Thyroid gland (tissue), 4 donors: ENCODE results near the gene TOMM20L. TPM values are rescaled to one million over a fixed set of nuclear protein-coding genes. Genes with fewer than 3 reads are reported as not detected.
"Not testable (repeated sequence)": the region's sequence is repeated elsewhere in the genome, so short reads cannot be mapped to it uniquely, and the experiment has no call there.

Experiments
- DNase-seq, 2 donors: peaks; one replicate each; pipeline ENCODE4 v3.0.0-alpha.2; 2019
- H3K27ac ChIP-seq, 3 donors: fragments of 200-600 bp; sonication (generic); 1 replicate in 2 of 3; 2 replicates in 1 of 3; pipeline ENCODE4 v1.5.1; 2016 to 2019; ENCODE audit warnings: mild to moderate bottlenecking in 1 of 3, moderate library complexity in 1 of 3
- H3K27me3 ChIP-seq: fragments of 200-600 bp; sonication (generic); one replicate; pipeline ENCODE4 v1.5.1; 2019
- H3K36me3 ChIP-seq, 2 donors: fragments of 200-600 bp; sonication (generic); one replicate each; pipeline ENCODE4 v1.5.1; 2016 to 2019
- H3K4me1 ChIP-seq, 2 donors: fragments of 200-600 bp; sonication (generic); one replicate each; pipeline ENCODE4 v1.5.1; 2017 to 2019
- H3K4me3 ChIP-seq, 3 donors: fragments of 200-600 bp; sonication (generic); replicated peaks in 1 of 3; 1 replicate in 2 of 3; 2 replicates in 1 of 3; pipeline ENCODE4 v1.5.1; 2016; ENCODE audit warnings: mild to moderate bottlenecking in 1 of 3
- H3K9me3 ChIP-seq: fragments of 200-600 bp; sonication (generic); one replicate; pipeline ENCODE4 v1.5.1; 2017
- CTCF ChIP-seq, 6 experiments: fragments of 200-600 bp in 3 of 6; fragments of 450-650 bp in 3 of 6; sonication (generic) in 3 of 6; IDR thresholded peaks; one replicate each; pipeline ENCODE4 v1.5.1; 2016 to 2019; ENCODE audit warnings: antibody characterized with exemption in 6 of 6, mild to moderate bottlenecking in 2 of 6, inconsistent platforms in 1 of 6, moderate library complexity in 1 of 6
- POLR2A ChIP-seq, 2 donors: fragments of 450-650 bp; IDR thresholded peaks; one replicate each; pipeline ENCODE4 v1.6.1; 2017; ENCODE audit warnings: antibody characterized with exemption in 2 of 2, mild to moderate bottlenecking in 2 of 2, moderate library complexity in 1 of 2
- WGBS, 2 donors: methylation state at CpG; one replicate each; pipeline ENCODE4 v1.1.5; 2017; 5-methylcytosine and 5-hydroxymethylcytosine counted together
- intact Hi-C: fragments of 100-400 bp; cut with DNase I; formaldehyde crosslinking; loops from one replicate; pipeline ENCODE4 v1.15.1; 2023
- total RNA-seq, 4 donors: library from RNA; depleted of rRNA; stranded (reverse); fragments of >200 nt; gene quantifications; one replicate each; pipeline ENCODE4 v1.2.3, GENCODE V29; 2016

The TOMM20L gene
- total RNA-seq, 4 donors from 2014 or later = not detected

GRCh38 chr14:58401587-58401986 is 5.9 kb downstream of the TOMM20L start:
- TF ChIP-seq POLR2A (IDR thresholded peaks at IDR 0.05) (no peak), CTCF (IDR thresholded peaks at IDR 0.05) (no peak)
- Histone ChIP-seq H3K4me1 (peaks cover 0 to 3% of the 10 kb centered on the region in 2 donors), H3K36me3 (no peaks in the 10 kb centered on the region), H3K9me3 (no peaks in the 10 kb centered on the region), H3K4me3 (no peak overlapping the region), H3K27ac (no peak overlapping the region), H3K27me3 (no peaks in the 10 kb centered on the region)
- WGBS, 2 donors = 90 to 91% methylated on average over 3 of the region's 3 CpGs
- intact Hi-C loops = no loop called here
- DNase-seq = no peak

GRCh38 chr14:58408681-58409215 is 13.0 kb downstream of the TOMM20L start:
- H3K36me3 ChIP-seq = peaks cover 11 to 42% of the 10 kb centered on the region in 2 donors
- H3K4me1 ChIP-seq = no peaks in the 10 kb centered on the region
- H3K27me3 ChIP-seq = no peaks in the 10 kb centered on the region
- H3K4me3 ChIP-seq = no peak overlapping the region
- H3K9me3 ChIP-seq = no peaks in the 10 kb centered on the region
- intact Hi-C loops = no loop called here
- WGBS, 2 donors = 97% methylated on average over 3 of the region's 3 CpGs
- H3K27ac ChIP-seq = no peak overlapping the region
- TF ChIP-seq POLR2A (IDR thresholded peaks at IDR 0.05) = no peak
- DNase-seq = no peak

GRCh38 chr14:58414845-58415244 is 19.1 kb downstream of the TOMM20L start:
- peaks cover 22% of the 10 kb centered on the region in 2 donors for H3K36me3 ChIP-seq
- 88 to 100% methylated on average over 1 of the region's 1 CpG for WGBS, 2 donors

GRCh38 chr14:58415636-58416547 is 20.2 kb downstream of the TOMM20L start:
- peaks cover 13 to 22% of the 10 kb centered on the region in 2 donors for H3K36me3 ChIP-seq
- WGBS, 2 donors = 95 to 98% methylated on average over 10 of the region's 10 CpGs
- no peak for DNase-seq
- TF ChIP-seq CTCF (IDR thresholded peaks at IDR 0.05) (no peak), POLR2A (IDR thresholded peaks at IDR 0.05) (no peak)
- H3K27ac ChIP-seq = no peak overlapping the region
- no peaks in the 10 kb centered on the region for H3K4me1 ChIP-seq
- intact Hi-C loops = no loop called here
- no peaks in the 10 kb centered on the region for H3K9me3 ChIP-seq
- no peaks in the 10 kb centered on the region for H3K27me3 ChIP-seq
- no peak overlapping the region for H3K4me3 ChIP-seq

More at GRCh38 chr14:58414845-58415244, 19.1 kb downstream of the TOMM20L start:
- DNase-seq = no peak
- H3K27ac ChIP-seq = no peak overlapping the region
- no peaks in the 10 kb centered on the region for H3K27me3 ChIP-seq
- TF ChIP-seq CTCF (IDR thresholded peaks at IDR 0.05) = no peak
- no peak for TF ChIP-seq POLR2A (IDR thresholded peaks at IDR 0.05)
- no peak overlapping the region for H3K4me3 ChIP-seq
- H3K9me3 ChIP-seq = no peaks in the 10 kb centered on the region
- intact Hi-C loops = no loop called here
- H3K4me1 ChIP-seq = no peaks in the 10 kb centered on the region

GRCh38 chr14:58416934-58417333 is 21.2 kb downstream of the TOMM20L start:
- intact Hi-C loops, H3K4me1 ChIP-seq, H3K4me3 ChIP-seq, H3K27me3 ChIP-seq, DNase-seq, H3K9me3 ChIP-seq, H3K27ac ChIP-seq: not testable (repeated sequence)
- peaks cover 8 to 21% of the 10 kb centered on the region in 2 donors for H3K36me3 ChIP-seq
- 95 to 100% methylated on average over 1 of the region's 1 CpG for WGBS, 2 donors
